ENCODE data around the gene CCT3. TPM values are rescaled to one million over a fixed set of nuclear protein-coding genes. Genes with fewer than 3 reads are reported as not detected.

CCT3 gene
- total RNA-seq, 6 donors from 2014 or later: 53.5 to 171 (median 112) TPM

DNA sequence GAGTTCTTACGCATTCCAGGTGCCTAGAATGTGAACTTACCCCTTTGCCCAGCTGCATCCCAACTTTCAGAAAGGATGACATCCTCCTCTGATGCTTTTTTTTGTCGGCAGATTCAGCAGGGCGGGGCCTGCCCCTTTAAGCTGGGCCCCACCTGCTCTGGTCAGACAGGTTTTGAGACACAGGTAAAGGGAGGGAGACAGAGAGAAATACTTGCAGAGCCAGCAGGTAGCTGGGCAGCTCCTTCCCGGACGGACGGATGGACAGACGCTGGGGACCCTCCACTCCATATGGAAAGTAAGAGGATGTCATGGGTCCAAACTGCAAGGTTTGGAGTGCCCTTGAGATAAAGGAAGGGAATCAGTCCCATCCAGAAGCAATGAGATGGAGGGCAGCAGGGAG, 54.0 kb downstream of the CCT3 start, which contains the start of gene TMEM79:
Gene TMEM79, plus strand, starts transcription at position 214 of the 400 bp plus-strand sequence. CDS start 902 bp downstream, outside the sequence.
- WGBS, 2 donors: 90 to 93% methylated on average over 7 of the region's 7 CpGs
- peaks cover 21 to 37% (median 28%) of the 10 kb centered on the region in 4 donors for H3K4me1 ChIP-seq
- peak within 1 kb of the TSS; percentile 90 to 96 (median 94) for H3K27ac ChIP-seq
- no peaks in the 10 kb centered on the region for H3K9me3 ChIP-seq
- H3K4me3 ChIP-seq: peak within 1 kb of the TSS; percentile 71 to 93 (median 83)
- H3K27me3 ChIP-seq: no peaks in the 10 kb centered on the region
- peaks cover 0 to 7% (median under 1%) of the 10 kb centered on the region in 4 donors for H3K36me3 ChIP-seq
- no peak for TF ChIP-seq EP300 (IDR thresholded peaks at IDR 0.05)
- TF ChIP-seq POLR2A (IDR thresholded peaks at IDR 0.05): no peak
- TF ChIP-seq, protein P1, sequence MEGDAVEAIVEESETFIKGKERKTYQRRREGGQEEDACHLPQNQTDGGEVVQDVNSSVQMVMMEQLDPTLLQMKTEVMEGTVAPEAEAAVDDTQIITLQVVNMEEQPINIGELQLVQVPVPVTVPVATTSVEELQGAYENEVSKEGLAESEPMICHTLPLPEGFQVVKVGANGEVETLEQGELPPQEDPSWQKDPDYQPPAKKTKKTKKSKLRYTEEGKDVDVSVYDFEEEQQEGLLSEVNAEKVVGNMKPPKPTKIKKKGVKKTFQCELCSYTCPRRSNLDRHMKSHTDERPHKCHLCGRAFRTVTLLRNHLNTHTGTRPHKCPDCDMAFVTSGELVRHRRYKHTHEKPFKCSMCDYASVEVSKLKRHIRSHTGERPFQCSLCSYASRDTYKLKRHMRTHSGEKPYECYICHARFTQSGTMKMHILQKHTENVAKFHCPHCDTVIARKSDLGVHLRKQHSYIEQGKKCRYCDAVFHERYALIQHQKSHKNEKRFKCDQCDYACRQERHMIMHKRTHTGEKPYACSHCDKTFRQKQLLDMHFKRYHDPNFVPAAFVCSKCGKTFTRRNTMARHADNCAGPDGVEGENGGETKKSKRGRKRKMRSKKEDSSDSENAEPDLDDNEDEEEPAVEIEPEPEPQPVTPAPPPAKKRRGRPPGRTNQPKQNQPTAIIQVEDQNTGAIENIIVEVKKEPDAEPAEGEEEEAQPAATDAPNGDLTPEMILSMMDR (IDR thresholded peaks at IDR 0.05): no peak
- no peak for TF ChIP-seq POLR2AphosphoS5 (IDR thresholded peaks at IDR 0.05)
- ATAC-seq (ENCODE audit: low FRiP score in 2 of 2) (no peak), DNase-seq (no peak)

DNA sequence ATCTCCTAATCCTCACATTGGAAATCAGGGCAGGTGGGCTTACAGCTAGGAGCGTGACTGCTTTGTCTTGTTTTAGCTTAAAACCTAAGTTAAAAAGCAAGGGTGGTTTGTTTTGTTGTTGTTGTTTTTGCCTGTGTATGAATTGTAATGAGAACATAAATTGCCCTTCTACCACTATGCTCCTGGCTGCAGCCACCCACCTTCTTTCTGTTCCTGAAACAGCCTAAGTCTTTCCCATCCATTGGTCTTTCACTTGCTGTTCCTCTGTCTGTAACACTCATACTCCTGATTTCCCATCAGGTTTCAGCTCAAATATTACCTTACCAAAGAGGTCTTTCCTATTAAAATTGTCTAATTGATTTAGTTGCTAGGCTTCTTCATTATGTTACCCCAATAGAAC, 54.6 kb downstream of the CCT3 start:
- Histone ChIP-seq H3K27me3 (no peaks in the 10 kb centered on the region), H3K4me1 (peaks cover 21 to 37% (median 28%) of the 10 kb centered on the region in 4 donors), H3K36me3 (peaks cover 0 to 7% (median 4%) of the 10 kb centered on the region in 4 donors), H3K4me3 (peak overlapping the region; percentile 71 to 93 (median 83)), H3K9me3 (no peaks in the 10 kb centered on the region), H3K27ac (peak overlapping the region in 2 of 4 donors; percentile 95 to 96)
- DNase-seq (no peak), ATAC-seq (ENCODE audit: low FRiP score in 2 of 2) (no peak)
- TF ChIP-seq EP300 (IDR thresholded peaks at IDR 0.05): no peak
- no peak for TF ChIP-seq POLR2AphosphoS5 (IDR thresholded peaks at IDR 0.05)
- 93 to 97% methylated on average over 1 of the region's 1 CpG for WGBS, 2 donors

DNA sequence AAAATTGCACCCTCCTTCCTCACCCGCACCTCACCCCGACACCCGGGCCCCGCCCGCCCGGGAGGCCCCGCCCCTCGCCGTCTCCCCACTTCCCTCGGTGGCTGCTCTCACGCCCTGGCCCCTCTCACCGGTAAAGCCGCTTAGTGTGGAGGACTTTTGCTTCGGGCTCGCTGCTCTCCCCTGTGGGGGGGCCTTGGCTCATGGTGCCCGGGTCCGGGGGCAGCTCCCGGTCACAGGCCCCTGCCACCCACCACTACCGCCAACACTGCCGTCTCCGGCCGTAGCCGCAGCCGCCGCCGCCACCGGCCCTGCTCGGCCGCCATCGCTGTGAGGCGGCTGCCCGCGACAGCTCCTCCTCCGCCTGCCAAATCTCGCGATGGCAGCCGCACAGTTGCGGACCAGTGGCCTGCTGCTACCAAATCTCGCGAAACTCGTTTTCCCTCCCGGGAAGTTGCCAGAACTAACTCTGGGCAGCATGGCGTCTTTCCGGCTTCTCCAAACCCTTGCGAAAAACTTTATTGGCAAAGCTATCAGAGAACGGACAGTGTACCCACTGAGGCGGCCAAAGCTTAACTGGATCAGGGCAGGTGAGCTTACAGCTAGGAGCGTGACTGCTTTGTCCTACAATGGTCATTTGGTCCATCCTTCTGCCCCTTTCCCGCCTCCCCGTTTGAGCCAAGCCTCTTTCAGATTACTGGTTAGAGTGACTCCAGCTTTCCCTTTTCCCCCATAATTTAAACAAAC, 55.4 kb downstream of the CCT3 start, which contains the start of gene SMG5:
Gene SMG5, minus strand, starts transcription at position 347 of the 744 bp plus-strand sequence. Its CDS starts 145 bp downstream, at position 202.
- Histone ChIP-seq H3K27ac (peak within 1 kb of the TSS; percentile 90 to 96 (median 94)), H3K4me1 (peaks cover 21 to 37% (median 30%) of the 10 kb centered on the region in 4 donors)
- WGBS, 2 donors: 0% methylated on average over 38 to 45 of the region's 50 CpGs

DNA sequence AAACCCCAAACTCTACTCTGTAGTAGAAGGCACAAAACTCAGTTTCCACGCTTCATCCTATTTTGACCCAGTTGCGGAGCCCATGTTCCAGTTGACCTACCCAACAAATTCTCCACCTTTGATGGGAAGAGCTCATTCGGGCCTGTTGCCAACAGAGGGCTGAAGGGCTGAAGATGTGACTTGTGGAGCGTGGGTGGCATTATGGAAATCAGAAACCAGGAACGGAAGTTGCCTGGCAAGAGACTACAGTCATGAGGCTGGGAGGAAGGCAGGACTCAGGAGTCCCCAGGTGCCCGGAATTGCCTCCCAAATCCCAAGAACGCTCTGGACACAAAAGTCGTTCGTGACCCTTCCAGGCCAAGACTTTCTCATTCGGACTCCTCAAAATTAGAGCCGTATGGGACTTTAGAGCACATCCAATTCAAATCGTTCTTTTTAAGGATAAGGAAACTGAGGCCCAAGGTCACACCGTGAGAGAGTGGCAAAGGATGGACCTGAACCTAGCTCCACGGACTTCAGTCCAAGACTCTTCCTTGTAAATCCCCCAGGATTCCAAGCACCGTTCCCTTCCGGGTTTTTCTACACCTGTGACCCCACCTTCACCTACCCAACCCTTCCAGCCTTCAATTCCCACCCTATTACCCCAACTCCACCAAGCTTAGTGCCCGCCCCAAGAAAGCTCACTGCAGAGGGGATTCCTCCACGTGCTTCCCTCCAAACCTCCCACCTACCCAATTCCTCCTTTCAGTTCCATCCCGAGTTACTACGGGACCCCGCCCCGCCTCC, 56.2 kb downstream of the CCT3 start:
- Histone ChIP-seq H3K27ac (peak overlapping the region; percentile 90 to 96 (median 94)), H3K36me3 (peaks cover 4 to 24% (median 17%) of the 10 kb centered on the region in 4 donors), H3K4me3 (peak overlapping the region; percentile 59 to 93 (median 80)), H3K27me3 (no peaks in the 10 kb centered on the region), H3K9me3 (no peaks in the 10 kb centered on the region), H3K4me1 (peaks cover 21 to 40% (median 32%) of the 10 kb centered on the region in 4 donors)
- no peak for ATAC-seq (ENCODE audit: low FRiP score in 2 of 2)
- 8 to 10% methylated on average over 22 of the region's 22 CpGs for WGBS, 2 donors
- TF ChIP-seq POLR2A (IDR thresholded peaks at IDR 0.05) (no peak), POLR2AphosphoS5 (IDR thresholded peaks at IDR 0.05) (no peak), EP300 (IDR thresholded peaks at IDR 0.05) (no peak)
- TF ChIP-seq, protein P1 (IDR thresholded peaks at IDR 0.05): no peak
- DNase-seq: peak in 1 of 2 donors; percentile 33

More for the DNA sequence above, 55.4 kb downstream of the CCT3 start, which contains the start of gene SMG5:
- Histone ChIP-seq H3K4me3 (peak within 1 kb of the TSS; percentile 71 to 93 (median 83)), H3K36me3 (peaks cover 3 to 16% (median 11%) of the 10 kb centered on the region in 4 donors), H3K9me3 (no peaks in the 10 kb centered on the region), H3K27me3 (no peaks in the 10 kb centered on the region)
- TF ChIP-seq EP300 (IDR thresholded peaks at IDR 0.05) (no peak), POLR2AphosphoS5 (IDR thresholded peaks at IDR 0.05) (peak; percentile 89 to 94), POLR2A (IDR thresholded peaks at IDR 0.05) (peak in 3 of 4 donors; percentile 78 to 95 (median 89))
- TF ChIP-seq, protein P1 (IDR thresholded peaks at IDR 0.05): peak in 1 of 6 experiments; percentile 16
- DNase-seq (peak; percentile 98), ATAC-seq (ENCODE audit: low FRiP score in 2 of 2) (peak; percentile 95 to 97)

Measured in upper lobe of left lung (tissue), 6 donors.